VCaP (cell line): ENCODE measurements around the gene CLEC14A.

ENCODE experiments used
- H3K27ac ChIP-seq: fragments of 450-650 bp; 2 replicates; pipeline ENCODE4 v1.5.1; 2017
- CTCF ChIP-seq: fragments of 450-650 bp; conservative IDR thresholded peaks from 2 replicates; pipeline ENCODE4 v1.5.1; 2017; ENCODE audit warnings: mild to moderate bottlenecking, moderate library complexity

CLEC14A gene

GRCh38 chr14:38255673-38256532 is at the start of gene CLEC14A:
Gene CLEC14A (minus strand): TSS chr14:38256093. CDS start chr14:38256022, 71 bp downstream.
- TF ChIP-seq CTCF = no peak

GRCh38 chr14:38302966-38303365 is 47.1 kb upstream of the CLEC14A start:
- TF ChIP-seq CTCF = no peak
- no peak overlapping the region for H3K27ac ChIP-seq

More at GRCh38 chr14:38255673-38256532, at the start of gene CLEC14A:
- H3K27ac ChIP-seq = no peak within 1 kb of the TSS

- no peak for TF ChIP-seq CTCF
- H3K27ac ChIP-seq = no peak overlapping the region
Observed at GRCh38 chr14:38302034-38302433, 46.1 kb upstream of the CLEC14A start.

- H3K27ac ChIP-seq = no peak overlapping the region
- TF ChIP-seq CTCF = no peak
Observed at GRCh38 chr14:38297681-38298080, 41.8 kb upstream of the CLEC14A start.

- TF ChIP-seq CTCF = no peak
- no peak overlapping the region for H3K27ac ChIP-seq
Observed at GRCh38 chr14:38291681-38292467, 36.0 kb upstream of the CLEC14A start.

- no peak overlapping the region for H3K27ac ChIP-seq
Observed at GRCh38 chr14:38290601-38291188, 34.8 kb upstream of the CLEC14A start.

More at GRCh38 chr14:38290601-38291188, 34.8 kb upstream of the CLEC14A start:
- TF ChIP-seq CTCF = no peak
